OCI-LY1 (cell line): ENCODE measurements around the gene NUTM2E.
"Not testable (repeated sequence)": the region's sequence is repeated elsewhere in the genome, so short reads cannot be mapped to it uniquely, and the experiment has no call there.

Experiments used
- H2AFZ ChIP-seq: fragments of 200-600 bp; sonication (generic), shearing (Covaris generic); 2 replicates; pipeline ENCODE4 v1.6.0; 2014; ENCODE audit warnings: antibody characterized with exemption, mild to moderate bottlenecking, low read length
- H3F3A ChIP-seq: fragments of 200-600 bp; sonication (generic), shearing (Covaris generic); 2 replicates; pipeline ENCODE4 v1.6.0; 2014; ENCODE audit warnings: mild to moderate bottlenecking, antibody characterized with exemption, low read length, moderate library complexity; ENCODE audit not compliant: insufficient read depth
- H3K27ac ChIP-seq: fragments of 200-600 bp; sonication (generic); 2 replicates; pipeline ENCODE4 v1.5.1; 2014; ENCODE audit warnings: low read length, mixed run types, mild to moderate bottlenecking, low read depth; ENCODE audit not compliant: poor library complexity, severe bottlenecking
- H3K27me3 ChIP-seq: fragments of 200-600 bp; sonication (generic); 2 replicates; pipeline ENCODE4 v1.6.0; 2014; ENCODE audit warnings: antibody characterized with exemption, mild to moderate bottlenecking, low read length, moderate library complexity; ENCODE audit not compliant: insufficient read depth
- H3K36me3 ChIP-seq: fragments of 200-600 bp; sonication (generic); 2 replicates; pipeline ENCODE4 v1.6.1; 2014; ENCODE audit warnings: mild to moderate bottlenecking, antibody characterized with exemption, low read length, moderate library complexity, mixed read lengths; ENCODE audit not compliant: insufficient read depth
- H3K4me1 ChIP-seq: fragments of 200-600 bp; sonication (generic); 2 replicates; pipeline ENCODE4 v1.5.1; 2014; ENCODE audit warnings: mild to moderate bottlenecking, low read length, moderate library complexity; ENCODE audit not compliant: insufficient read depth, severe bottlenecking
- H3K4me2 ChIP-seq: fragments of 200-600 bp; sonication (generic), shearing (Covaris generic); 2 replicates; pipeline ENCODE4 v1.6.1; 2014; ENCODE audit warnings: low read length
- H3K4me3 ChIP-seq: fragments of 200-600 bp; sonication (generic); 2 replicates; pipeline ENCODE4 v1.5.1; 2014; ENCODE audit warnings: low read length, low read depth, mild to moderate bottlenecking, mixed read lengths; ENCODE audit not compliant: poor library complexity, severe bottlenecking
- H3K79me2 ChIP-seq: fragments of 200-600 bp; shearing (Covaris generic); 2 replicates; pipeline ENCODE4 v1.6.1; 2016; ENCODE audit warnings: mixed run types, low read length, mixed read lengths; ENCODE audit not compliant: insufficient read depth
- H3K9ac ChIP-seq: fragments of 200-600 bp; sonication (generic), shearing (Covaris generic); 2 replicates; pipeline ENCODE4 v1.6.1; 2014; ENCODE audit warnings: mild to moderate bottlenecking, low read length, mixed read lengths
- H3K9me2 ChIP-seq: fragments of 200-600 bp; sonication (generic), shearing (Covaris generic); 2 replicates; pipeline ENCODE4 v1.6.1; 2014; ENCODE audit warnings: low read depth, mild to moderate bottlenecking, low read length, mixed read lengths
- H3K9me3 ChIP-seq: fragments of 200-600 bp; shearing (Covaris generic); 2 replicates; pipeline ENCODE4 v1.6.1; 2014; ENCODE audit warnings: low read length, mixed read lengths
- H4K20me1 ChIP-seq: fragments of 200-600 bp; sonication (generic), shearing (Covaris generic); 2 replicates; pipeline ENCODE4 v1.6.0; 2016; ENCODE audit warnings: mild to moderate bottlenecking, low read length; ENCODE audit not compliant: insufficient read depth

Gene NUTM2E

DNA sequence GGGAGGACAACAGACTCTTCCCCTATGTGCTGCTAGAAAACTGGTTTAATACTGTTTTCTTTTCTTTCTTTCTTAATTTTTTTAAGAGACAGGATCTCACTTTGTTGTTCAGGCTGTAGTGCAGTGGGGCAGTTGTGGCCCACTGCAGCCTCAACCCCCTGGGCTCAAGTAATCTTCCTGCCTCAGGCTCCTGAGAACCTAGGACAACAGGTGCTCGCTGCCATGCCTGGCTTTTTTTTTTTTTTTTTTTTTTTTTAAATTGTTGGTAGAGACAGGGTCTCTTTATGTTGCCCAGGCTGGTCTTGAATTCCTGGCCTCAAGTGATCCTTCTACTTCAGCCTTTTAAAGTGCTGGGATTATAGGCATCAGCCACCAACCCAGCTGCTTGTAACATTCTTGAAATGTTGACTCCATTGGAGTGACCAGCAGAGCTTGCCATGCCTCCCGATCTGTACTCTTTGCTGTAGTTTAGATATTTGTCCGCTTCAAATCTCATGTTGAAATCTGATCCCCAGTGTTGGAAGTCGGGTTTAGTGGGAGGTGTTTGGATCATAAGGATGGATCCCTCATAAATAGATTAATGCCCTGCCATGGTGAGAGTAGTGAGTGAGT is 34.5 kb upstream of the NUTM2E start:
- not testable (repeated sequence) for H3K36me3 ChIP-seq, H3K9ac ChIP-seq, H2AFZ ChIP-seq

DNA sequence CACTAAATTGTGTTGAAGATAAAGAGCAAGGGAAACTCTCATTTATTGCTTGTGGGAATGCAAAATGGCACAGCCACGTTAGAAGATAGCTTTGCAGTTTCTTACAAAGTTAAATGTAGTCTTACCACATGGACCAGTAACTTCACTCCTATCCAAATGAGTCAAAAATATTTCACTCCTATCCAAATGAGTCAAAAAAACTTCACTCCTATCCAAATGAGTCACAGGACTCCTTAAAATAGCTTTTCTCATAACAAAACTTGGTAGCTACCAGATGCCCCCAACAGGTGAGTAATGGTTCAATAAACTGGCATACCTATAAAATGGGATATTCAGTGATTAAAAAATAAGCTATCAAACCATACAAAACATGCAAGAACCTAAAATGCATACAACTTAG is 27.2 kb upstream of the NUTM2E start:
- H3K4me1 ChIP-seq, H2AFZ ChIP-seq, H3K27ac ChIP-seq, H3K36me3 ChIP-seq, H4K20me1 ChIP-seq, H3F3A ChIP-seq, H3K9me2 ChIP-seq, H3K9me3 ChIP-seq, H3K4me3 ChIP-seq, H3K79me2 ChIP-seq, H3K9ac ChIP-seq, H3K4me2 ChIP-seq, H3K27me3 ChIP-seq: not testable (repeated sequence)

More for the DNA sequence above, 34.5 kb upstream of the NUTM2E start:
- not testable (repeated sequence) for H3K27ac ChIP-seq, H3K79me2 ChIP-seq, H4K20me1 ChIP-seq, H3K9me2 ChIP-seq, H3K27me3 ChIP-seq, H3K4me3 ChIP-seq, H3K9me3 ChIP-seq, H3F3A ChIP-seq, H3K4me1 ChIP-seq, H3K4me2 ChIP-seq

DNA sequence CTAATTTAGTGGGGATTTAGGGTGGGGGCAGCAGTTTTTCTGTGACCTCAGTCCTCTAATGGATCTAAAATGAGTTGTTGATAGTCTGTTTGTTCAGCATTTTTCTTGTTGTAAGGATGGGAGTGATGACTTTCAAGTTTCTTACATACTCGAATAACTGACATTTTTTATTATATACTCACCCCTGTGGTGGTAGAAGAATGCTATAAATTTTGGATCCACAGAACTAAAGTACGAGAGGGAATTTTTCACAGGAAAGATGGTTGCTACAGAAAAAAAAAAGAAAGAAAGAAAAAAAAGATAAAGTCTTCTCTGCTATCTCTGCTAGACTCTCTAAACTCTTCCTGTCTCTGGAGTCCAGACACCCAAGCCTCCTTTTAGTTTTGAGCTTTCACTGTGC is 20.7 kb upstream of the NUTM2E start:
- not testable (repeated sequence) for H3K36me3 ChIP-seq

DNA sequence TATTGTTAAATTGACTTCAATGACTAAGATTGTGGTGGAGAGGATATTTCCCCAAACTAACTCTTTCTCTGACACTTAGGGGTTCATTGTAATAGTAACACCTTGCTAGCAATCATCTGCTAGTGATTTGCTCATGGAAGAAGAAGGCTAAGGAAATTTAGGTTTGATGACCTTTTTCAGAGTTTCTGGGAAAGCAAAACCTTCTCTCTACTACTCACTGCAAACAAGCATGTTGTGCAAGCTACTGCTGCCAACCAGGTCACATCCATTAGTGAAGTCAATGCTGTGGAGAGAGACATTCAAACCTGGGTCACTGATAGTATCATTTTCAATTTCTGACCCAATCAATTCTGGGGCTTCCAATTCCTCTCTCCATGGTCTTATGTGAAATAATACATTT is 14.6 kb upstream of the NUTM2E start:
- H3K79me2 ChIP-seq, H3K27me3 ChIP-seq, H2AFZ ChIP-seq, H3K9me3 ChIP-seq, H3K9ac ChIP-seq, H3K4me3 ChIP-seq, H3K4me1 ChIP-seq, H3K27ac ChIP-seq, H3K36me3 ChIP-seq, H3K9me2 ChIP-seq, H4K20me1 ChIP-seq, H3K4me2 ChIP-seq, H3F3A ChIP-seq: not testable (repeated sequence)

More for the DNA sequence above, 20.7 kb upstream of the NUTM2E start:
- not testable (repeated sequence) for H3K9me3 ChIP-seq, H3K79me2 ChIP-seq, H3K27me3 ChIP-seq, H3K4me2 ChIP-seq, H3K9ac ChIP-seq, H3K4me3 ChIP-seq, H2AFZ ChIP-seq, H3K27ac ChIP-seq, H3K4me1 ChIP-seq, H3F3A ChIP-seq, H4K20me1 ChIP-seq, H3K9me2 ChIP-seq

DNA sequence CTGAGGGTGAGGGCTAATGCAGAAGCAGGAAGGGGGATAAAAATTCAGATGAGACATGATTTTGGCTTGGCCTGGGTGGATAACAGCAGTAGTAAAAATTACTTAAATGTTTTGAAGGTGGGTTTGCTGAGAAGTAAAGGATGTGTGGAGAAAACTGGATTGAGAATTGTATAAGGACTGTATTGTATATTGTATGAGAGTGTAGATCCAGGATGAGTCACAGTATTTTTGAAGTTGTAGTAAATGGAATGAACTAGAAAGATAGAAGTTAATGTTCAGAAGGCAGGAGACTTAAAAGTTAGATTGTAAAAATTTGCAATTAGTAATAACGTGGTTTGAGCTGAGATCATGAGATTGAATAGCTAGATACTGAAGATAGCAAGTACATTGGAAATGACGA is 10.2 kb upstream of the NUTM2E start:
- H3K9me3 ChIP-seq, H3K4me2 ChIP-seq, H4K20me1 ChIP-seq, H3K27me3 ChIP-seq, H2AFZ ChIP-seq, H3K27ac ChIP-seq, H3K79me2 ChIP-seq, H3K9me2 ChIP-seq, H3F3A ChIP-seq, H3K4me1 ChIP-seq, H3K36me3 ChIP-seq, H3K9ac ChIP-seq, H3K4me3 ChIP-seq: not testable (repeated sequence)

DNA sequence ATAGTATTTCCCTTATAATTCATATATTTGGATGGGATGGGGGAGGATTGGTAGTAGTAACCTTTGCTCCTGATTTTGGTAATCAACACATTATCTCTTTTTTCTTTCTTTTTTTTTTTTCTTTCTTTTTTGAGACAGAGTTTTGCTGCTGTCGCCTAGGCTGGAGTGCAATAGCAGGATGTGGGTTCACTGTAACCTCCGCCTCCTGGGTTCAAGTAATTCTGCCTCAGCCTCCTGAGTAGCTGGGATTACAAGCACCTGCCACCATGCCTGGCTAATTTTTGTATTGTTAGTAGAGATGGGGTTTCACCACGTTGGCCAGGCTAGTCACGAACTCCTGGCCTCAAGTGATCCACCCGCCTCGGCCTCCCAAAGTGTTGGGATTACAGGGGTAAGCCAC is 3.2 kb upstream of the NUTM2E start:
- not testable (repeated sequence) for H3K4me2 ChIP-seq, H4K20me1 ChIP-seq, H2AFZ ChIP-seq, H3K4me1 ChIP-seq, H3F3A ChIP-seq, H3K36me3 ChIP-seq, H3K27ac ChIP-seq, H3K9ac ChIP-seq, H3K27me3 ChIP-seq, H3K79me2 ChIP-seq, H3K9me2 ChIP-seq, H3K4me3 ChIP-seq, H3K9me3 ChIP-seq

DNA sequence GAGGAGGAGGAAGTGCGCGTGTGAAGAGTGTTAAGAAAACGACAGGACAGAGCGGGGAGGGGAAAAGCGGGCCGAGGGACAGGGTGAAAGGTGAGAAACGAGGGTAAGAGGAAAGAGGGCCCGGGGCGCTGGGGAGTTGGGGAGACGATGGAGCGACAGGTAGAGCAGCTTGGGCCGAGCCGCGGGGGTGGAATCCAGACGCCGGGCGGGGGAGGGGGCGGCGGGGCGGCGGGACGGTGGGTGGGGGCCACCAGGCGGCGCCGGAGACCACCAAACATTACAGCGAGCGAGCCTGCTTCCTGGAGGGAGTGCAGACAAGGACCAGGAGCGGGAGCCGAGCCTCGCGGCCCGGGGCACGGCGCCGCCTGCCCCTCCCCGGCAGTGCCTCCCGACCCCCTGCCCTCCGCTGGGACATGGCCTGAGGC is 940 bp upstream of the NUTM2E start:
- H3K4me3 ChIP-seq: peak overlapping the region; percentile 57
- not testable (repeated sequence) for H3K4me2 ChIP-seq, H2AFZ ChIP-seq, H3K36me3 ChIP-seq, H3K9me2 ChIP-seq, H4K20me1 ChIP-seq, H3K79me2 ChIP-seq, H3K27me3 ChIP-seq, H3K4me1 ChIP-seq, H3K27ac ChIP-seq, H3K9me3 ChIP-seq, H3F3A ChIP-seq
- peak overlapping the region; percentile 62; the same call in 1 of the 2 replicates for H3K9ac ChIP-seq

DNA sequence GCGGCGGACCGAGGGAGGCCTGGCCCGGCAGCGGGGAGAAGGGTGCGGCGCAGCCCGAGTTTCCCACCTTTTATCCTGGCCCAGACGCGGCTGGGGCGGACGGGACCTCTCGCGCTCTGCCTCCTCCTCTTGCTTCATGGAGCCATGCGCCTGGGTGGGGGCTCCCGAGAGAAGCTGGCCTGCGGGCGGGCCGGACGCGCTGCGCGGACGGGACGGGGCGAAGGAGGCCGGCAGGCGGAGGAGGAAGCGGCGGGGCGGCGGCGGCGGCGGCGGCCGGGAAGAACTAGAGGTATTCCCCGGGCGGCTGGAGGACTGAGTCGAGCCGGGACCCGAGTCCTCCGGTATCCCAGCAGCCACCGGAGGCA is 426 bp upstream of the NUTM2E start:
- H3K4me2 ChIP-seq, H2AFZ ChIP-seq, H3K79me2 ChIP-seq, H3K9me2 ChIP-seq, H4K20me1 ChIP-seq, H3K27ac ChIP-seq, H3K27me3 ChIP-seq, H3K9me3 ChIP-seq, H3F3A ChIP-seq, H3K36me3 ChIP-seq, H3K4me1 ChIP-seq: not testable (repeated sequence)
- H3K4me3 ChIP-seq: peak overlapping the region; percentile 57
- H3K9ac ChIP-seq: peak overlapping the region; percentile 62; the same call in 1 of the 2 replicates
